Stimulated activated CD8-positive, alpha-beta memory T cell treated with anti-CD3 and anti-CD28 coated beads, Interleukin-12 subunit alpha, Interleukin-12 subunit beta, amount 100 ng/mL, for 1 hour (primary cell): ENCODE results near the gene GALNT16.

Experiments
- DNase-seq: peaks from one replicate; pipeline ENCODE4 v3.0.0-alpha.2; 2020; ENCODE audit warnings: low read depth

GALNT16 gene

DNA sequence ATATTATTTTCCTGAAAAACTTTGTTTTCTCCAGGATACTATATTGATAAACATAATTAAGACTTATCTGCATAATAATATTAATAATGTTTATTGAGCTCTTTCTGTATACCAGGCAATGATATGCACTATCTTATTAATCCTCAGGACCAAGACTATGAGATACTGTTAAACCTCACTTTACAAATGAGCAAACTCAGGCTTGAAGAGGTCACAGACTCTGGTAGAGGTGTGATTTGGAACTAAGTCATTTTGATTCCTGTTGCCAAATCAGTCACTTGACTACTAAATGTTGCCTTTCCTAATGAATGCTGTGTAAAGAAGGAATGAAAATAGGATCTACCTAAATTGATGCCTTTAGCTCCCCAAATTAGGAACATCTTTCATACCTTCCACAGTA is 145.8 kb downstream of the GALNT16 start:
- DNase-seq: no peak
